ENCODE results near the gene HOXA9. TPM values are rescaled to one million over a fixed set of nuclear protein-coding genes. Genes with fewer than 3 reads are reported as not detected.

The HOXA9 gene
- polyA plus RNA-seq, 1 of the 3 experiments (the other 2 are of a cell fraction) = not detected

DNA sequence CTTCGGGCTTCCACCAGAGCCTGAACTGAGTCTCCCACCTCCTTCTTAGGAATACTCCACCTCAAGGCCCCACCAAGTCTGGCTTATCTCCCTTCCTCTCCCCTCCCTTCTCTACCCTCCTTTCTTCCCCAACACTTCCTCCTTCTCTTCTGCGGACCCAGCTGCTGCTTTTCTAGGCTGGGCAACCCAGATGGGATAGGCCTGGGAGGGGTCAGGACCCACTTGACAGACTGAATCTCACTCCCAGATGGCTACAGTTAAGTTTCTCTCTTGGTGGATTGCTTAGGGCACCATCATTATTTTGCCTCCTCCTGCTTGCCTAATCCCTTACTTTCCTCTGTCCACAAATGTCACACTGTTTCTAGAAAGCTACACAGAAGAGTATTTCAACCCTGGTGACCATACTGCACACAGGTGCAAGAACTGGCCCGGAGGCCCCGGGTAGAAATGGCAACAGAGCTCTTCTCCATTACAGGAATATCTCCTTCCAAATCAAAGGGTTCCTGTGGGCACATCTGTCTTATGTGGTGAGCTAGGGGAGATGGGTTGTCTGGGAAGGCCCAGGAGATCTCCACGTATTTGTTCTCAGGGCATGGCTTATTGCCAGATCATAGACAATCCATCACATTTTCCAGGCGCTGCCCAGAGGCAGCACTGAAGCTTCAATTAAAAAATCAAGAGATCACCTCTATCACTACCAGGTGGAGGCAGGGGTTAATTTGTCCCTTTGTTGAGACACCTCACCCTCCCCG is 24.8 kb upstream of the HOXA9 start:
- Histone ChIP-seq H3F3A (replicated peaks; ENCODE audit: insufficient read depth) (peaks cover 11% of the 10 kb centered on the region), H3K9me2 (no peaks in the 10 kb centered on the region), H3K9me3 (no peaks in the 10 kb centered on the region), H3K4me1 (ENCODE audit: control insufficient read depth in 1 of 2, insufficient read depth in 2 of 2, low read depth in 1 of 2, low read length in 1 of 2) (peaks cover 0 to 4% of the 10 kb centered on the region in 2 experiments; a peak in 1 of 4 replicates), H3K27ac (ENCODE audit: low read depth in 2 of 2, low read length in 1 of 2) (no peak overlapping the region), H3K27me3 (ENCODE audit: insufficient read depth) (peaks cover 98% of the 10 kb centered on the region), H2AFZ (ENCODE audit: low read depth) (no peak overlapping the region), H3K4me2 (no peak overlapping the region), H3K36me3 (replicated peaks in 1 of 2; ENCODE audit: control insufficient read depth in 1 of 2, insufficient read depth in 2 of 2, low read length in 1 of 2) (no peaks in the 10 kb centered on the region), H3K4me3 (ENCODE audit: low read depth in 2 of 2, low read length in 1 of 2) (no peak overlapping the region), H3K9ac (no peak overlapping the region), H3K79me2 (ENCODE audit: insufficient read depth) (no peaks in the 10 kb centered on the region), H4K20me1 (ENCODE audit: insufficient read depth) (peaks cover 30% of the 10 kb centered on the region)
- CTCF ChIA-PET = interaction anchor here (0.6 to 10.7 kb wide), 15 partner anchors 8 to 1914 kb away, joined by 3 to 84 read pairs (median 8); partner anchors contain the start of gene HOXA13
- POLR2A ChIA-PET = no interaction called here
- WGBS (ENCODE audit: low lambda C conversion rate) = 15% methylated on average over 7 of the region's 7 CpGs
- TF ChIP-seq, protein P1, sequence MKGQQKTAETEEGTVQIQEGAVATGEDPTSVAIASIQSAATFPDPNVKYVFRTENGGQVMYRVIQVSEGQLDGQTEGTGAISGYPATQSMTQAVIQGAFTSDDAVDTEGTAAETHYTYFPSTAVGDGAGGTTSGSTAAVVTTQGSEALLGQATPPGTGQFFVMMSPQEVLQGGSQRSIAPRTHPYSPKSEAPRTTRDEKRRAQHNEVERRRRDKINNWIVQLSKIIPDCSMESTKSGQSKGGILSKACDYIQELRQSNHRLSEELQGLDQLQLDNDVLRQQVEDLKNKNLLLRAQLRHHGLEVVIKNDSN (IDR thresholded peaks at IDR 0.05; ENCODE audit: borderline replicate concordance, low read depth) = no peak
- TF ChIP-seq RFX5 (IDR thresholded peaks at IDR 0.05; ENCODE audit: low read length) = no peak
- TF ChIP-seq NRF1 (IDR thresholded peaks at IDR 0.05; ENCODE audit: low read depth, low read length) = no peak
- TF ChIP-seq GABPA (IDR thresholded peaks at IDR 0.05; ENCODE audit: low read depth) = no peak
- TF ChIP-seq FOXJ3 (CRISPR knock-in tag; IDR thresholded peaks at IDR 0.05) = no peak
- TF ChIP-seq, protein P2, sequence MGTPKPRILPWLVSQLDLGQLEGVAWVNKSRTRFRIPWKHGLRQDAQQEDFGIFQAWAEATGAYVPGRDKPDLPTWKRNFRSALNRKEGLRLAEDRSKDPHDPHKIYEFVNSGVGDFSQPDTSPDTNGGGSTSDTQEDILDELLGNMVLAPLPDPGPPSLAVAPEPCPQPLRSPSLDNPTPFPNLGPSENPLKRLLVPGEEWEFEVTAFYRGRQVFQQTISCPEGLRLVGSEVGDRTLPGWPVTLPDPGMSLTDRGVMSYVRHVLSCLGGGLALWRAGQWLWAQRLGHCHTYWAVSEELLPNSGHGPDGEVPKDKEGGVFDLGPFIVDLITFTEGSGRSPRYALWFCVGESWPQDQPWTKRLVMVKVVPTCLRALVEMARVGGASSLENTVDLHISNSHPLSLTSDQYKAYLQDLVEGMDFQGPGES (IDR thresholded peaks at IDR 0.05; ENCODE audit: low read depth, low read length) = no peak
- no peak for TF ChIP-seq POLR2AphosphoS5 (IDR thresholded peaks at IDR 0.05; ENCODE audit: low read depth, low read length)
- no peak for TF ChIP-seq NFIC (IDR thresholded peaks at IDR 0.05; ENCODE audit: borderline replicate concordance)
- TF ChIP-seq MXI1 (IDR thresholded peaks at IDR 0.05; ENCODE audit: low read depth, low read length) = no peak
- no peak for TF ChIP-seq EP300 (IDR thresholded peaks at IDR 0.05; ENCODE audit: borderline replicate concordance in 1 of 2, low read depth in 1 of 2, low read length in 1 of 2)
- TF ChIP-seq, protein P3, sequence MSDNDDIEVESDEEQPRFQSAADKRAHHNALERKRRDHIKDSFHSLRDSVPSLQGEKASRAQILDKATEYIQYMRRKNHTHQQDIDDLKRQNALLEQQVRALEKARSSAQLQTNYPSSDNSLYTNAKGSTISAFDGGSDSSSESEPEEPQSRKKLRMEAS (IDR thresholded peaks at IDR 0.05; ENCODE audit: low read depth) = no peak
- TF ChIP-seq EZH2phosphoT487 (IDR thresholded peaks at IDR 0.05; ENCODE audit: borderline replicate concordance, low read depth) = no peak
- TF ChIP-seq CHD2 (IDR thresholded peaks at IDR 0.05; ENCODE audit: low read length, partially characterized antibody) = no peak
- TF ChIP-seq TCF12 (IDR thresholded peaks at IDR 0.05) = no peak
- no peak for TF ChIP-seq TEAD4 (IDR thresholded peaks at IDR 0.05; ENCODE audit: borderline replicate concordance, insufficient read depth)
- no peak for TF ChIP-seq TAF1 (IDR thresholded peaks at IDR 0.05; ENCODE audit: borderline replicate concordance, low read depth, low read length)
- no peak for TF ChIP-seq FOSL2 (IDR thresholded peaks at IDR 0.05; ENCODE audit: borderline replicate concordance, low read depth)
- TF ChIP-seq, protein P4, sequence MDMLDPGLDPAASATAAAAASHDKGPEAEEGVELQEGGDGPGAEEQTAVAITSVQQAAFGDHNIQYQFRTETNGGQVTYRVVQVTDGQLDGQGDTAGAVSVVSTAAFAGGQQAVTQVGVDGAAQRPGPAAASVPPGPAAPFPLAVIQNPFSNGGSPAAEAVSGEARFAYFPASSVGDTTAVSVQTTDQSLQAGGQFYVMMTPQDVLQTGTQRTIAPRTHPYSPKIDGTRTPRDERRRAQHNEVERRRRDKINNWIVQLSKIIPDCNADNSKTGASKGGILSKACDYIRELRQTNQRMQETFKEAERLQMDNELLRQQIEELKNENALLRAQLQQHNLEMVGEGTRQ (IDR thresholded peaks at IDR 0.05; ENCODE audit: borderline replicate concordance, low read depth, low read length) = no peak
- no peak for TF ChIP-seq ELF1 (IDR thresholded peaks at IDR 0.05)
- TF ChIP-seq, protein P5, sequence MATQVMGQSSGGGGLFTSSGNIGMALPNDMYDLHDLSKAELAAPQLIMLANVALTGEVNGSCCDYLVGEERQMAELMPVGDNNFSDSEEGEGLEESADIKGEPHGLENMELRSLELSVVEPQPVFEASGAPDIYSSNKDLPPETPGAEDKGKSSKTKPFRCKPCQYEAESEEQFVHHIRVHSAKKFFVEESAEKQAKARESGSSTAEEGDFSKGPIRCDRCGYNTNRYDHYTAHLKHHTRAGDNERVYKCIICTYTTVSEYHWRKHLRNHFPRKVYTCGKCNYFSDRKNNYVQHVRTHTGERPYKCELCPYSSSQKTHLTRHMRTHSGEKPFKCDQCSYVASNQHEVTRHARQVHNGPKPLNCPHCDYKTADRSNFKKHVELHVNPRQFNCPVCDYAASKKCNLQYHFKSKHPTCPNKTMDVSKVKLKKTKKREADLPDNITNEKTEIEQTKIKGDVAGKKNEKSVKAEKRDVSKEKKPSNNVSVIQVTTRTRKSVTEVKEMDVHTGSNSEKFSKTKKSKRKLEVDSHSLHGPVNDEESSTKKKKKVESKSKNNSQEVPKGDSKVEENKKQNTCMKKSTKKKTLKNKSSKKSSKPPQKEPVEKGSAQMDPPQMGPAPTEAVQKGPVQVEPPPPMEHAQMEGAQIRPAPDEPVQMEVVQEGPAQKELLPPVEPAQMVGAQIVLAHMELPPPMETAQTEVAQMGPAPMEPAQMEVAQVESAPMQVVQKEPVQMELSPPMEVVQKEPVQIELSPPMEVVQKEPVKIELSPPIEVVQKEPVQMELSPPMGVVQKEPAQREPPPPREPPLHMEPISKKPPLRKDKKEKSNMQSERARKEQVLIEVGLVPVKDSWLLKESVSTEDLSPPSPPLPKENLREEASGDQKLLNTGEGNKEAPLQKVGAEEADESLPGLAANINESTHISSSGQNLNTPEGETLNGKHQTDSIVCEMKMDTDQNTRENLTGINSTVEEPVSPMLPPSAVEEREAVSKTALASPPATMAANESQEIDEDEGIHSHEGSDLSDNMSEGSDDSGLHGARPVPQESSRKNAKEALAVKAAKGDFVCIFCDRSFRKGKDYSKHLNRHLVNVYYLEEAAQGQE (IDR thresholded peaks at IDR 0.05; ENCODE audit: low read depth, low read length) = no peak
- DNase-seq = no peak
